Epithelial cell of umbilical artery (primary cell): Measurements from ENCODE around the gene COL15A1. TPM values are rescaled to one million over a fixed set of nuclear protein-coding genes. Genes with fewer than 3 reads are reported as not detected.

Experiments
- total RNA-seq: library from RNA; depleted of rRNA; stranded (reverse); fragments of >200 nt; gene quantifications from 2 replicates; pipeline ENCODE4 v1.2.3, GENCODE V29; 2014

The COL15A1 gene
- under 0.01 and 0.30 TPM in 2 replicates for total RNA-seq

DNA sequence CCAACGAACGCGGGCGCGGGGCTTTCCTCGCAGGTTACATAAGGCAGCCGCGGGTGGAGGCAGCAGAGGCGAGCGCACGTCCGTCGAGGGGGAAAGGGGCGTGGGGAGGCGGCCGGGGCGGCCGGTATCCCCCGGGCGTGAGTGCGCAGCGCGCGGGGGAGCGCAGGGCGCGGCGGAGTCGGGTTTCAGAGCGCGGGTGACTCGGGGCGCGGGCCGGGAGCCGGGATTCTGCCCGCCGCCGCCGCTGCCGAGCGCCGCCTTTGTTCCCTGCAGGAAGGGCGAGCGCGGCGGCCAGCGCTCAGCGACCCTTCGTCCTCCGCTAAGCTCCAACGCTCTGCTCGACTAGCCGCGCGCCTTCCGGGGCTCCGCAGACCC lies at the start of gene COL15A1:
TSS of gene COL15A1 (plus strand) at position 226 of the 375 bp plus-strand sequence. CDS start 155 bp downstream, outside the sequence.

DNA sequence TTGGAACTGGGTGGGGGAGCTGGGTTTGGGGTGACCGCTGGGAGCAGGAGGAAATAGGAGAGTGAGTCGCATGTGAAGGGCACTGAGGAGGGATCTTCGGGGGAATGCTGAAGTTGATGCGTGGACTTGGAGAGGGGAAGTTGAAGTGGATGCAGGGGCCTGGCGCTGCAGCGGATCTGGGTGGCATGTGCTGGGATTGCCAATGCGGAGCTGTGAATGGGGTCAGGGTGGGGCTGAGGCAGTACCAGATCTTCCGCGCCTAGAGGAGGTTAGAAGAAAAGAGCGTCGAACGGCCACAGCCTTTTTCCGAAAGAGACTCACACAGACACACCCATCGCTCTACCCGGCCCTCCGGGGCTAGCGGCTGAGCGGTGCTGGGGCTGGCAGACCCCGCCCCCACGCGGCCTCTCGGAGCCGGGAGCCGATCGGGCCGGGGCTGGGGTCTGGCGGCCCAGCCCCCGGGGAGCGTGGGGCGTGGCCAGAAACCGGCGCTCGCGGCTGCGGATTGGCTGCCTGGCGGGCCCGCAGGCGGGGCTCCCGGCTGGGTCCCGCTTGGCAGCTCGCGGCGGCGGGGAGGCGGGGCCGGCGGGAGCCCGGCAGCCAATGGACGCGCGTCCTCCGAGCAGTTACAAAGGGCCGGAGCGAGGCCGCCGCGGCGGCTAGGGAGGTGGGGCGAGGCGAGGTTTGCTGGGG lies 160.9 kb downstream of the COL15A1 start, which contains the start of gene TGFBR1:
TSS of gene TGFBR1 (plus strand) at position 655 of the 693 bp plus-strand sequence. CDS start 93 bp downstream, outside the sequence.

Other genes starting within 250 kb of the COL15A1 start
- gene GABBR2, start 235.0 kb upstream of the COL15A1 start, total RNA-seq = 0.61 and 1.6 TPM in 2 replicates
- gene ANKS6, start 147.4 kb upstream of the COL15A1 start, total RNA-seq = 7.4 and 9.4 TPM in 2 replicates
- gene GALNT12, start 136.2 kb upstream of the COL15A1 start, total RNA-seq = 0.65 and 0.91 TPM in 2 replicates
- gene TGFBR1, start 161.2 kb downstream of the COL15A1 start, total RNA-seq = 21.4 and 24.5 TPM in 2 replicates